HL-60/S4 treated with phorbol 12-myristate 13-acetate at 8.2 ng/mL for 4 days and 3 days (cell line): ENCODE measurements around the gene DYNLT4.
"Not testable (repeated sequence)": the region's sequence is repeated elsewhere in the genome, so short reads cannot be mapped to it uniquely, and the experiment has no call there.

Source experiments
- in situ Hi-C: fragments of 300-500 bp; cut with MboI; formaldehyde crosslinking; loops from 2 replicates; pipeline ENCODE4 v1.15.0; 2022; ENCODE audit warnings: low sequenced_read_pairs

The DYNLT4 gene, protein sequence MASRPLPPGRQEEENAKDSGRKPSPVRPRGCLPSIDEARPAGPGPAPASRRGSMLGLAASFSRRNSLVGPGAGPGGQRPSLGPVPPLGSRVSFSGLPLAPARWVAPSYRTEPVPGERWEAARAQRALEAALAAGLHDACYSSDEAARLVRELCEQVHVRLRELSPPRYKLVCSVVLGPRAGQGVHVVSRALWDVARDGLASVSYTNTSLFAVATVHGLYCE

GRCh38 chr1:44806704-44807363 lies at the start of gene DYNLT4:
Gene DYNLT4 (minus strand): TSS chr1:44807351. CDS start chr1:44806668, 683 bp downstream.
- in situ Hi-C loops = no loop called here

DNA sequence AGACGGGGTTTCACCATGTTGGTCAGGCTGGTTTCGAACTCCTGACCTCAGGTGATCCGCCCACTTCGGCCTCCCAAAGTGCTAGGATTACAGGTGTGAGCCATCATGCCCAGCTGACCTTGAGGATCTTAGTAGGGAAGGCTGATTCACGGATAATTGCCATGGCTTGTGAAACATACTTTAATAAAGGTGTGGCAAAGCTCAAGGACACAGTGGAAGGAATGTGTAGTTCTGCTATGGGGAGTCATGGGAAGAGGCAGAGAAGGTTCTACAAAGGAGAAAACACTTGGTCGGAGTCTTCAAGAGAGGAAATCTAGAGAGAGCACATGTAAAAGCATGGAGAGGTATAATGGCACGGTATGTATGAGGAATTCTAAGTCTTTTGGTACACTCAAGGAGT lies 48.6 kb upstream of the DYNLT4 start:
- in situ Hi-C loops = no loop called here

DNA sequence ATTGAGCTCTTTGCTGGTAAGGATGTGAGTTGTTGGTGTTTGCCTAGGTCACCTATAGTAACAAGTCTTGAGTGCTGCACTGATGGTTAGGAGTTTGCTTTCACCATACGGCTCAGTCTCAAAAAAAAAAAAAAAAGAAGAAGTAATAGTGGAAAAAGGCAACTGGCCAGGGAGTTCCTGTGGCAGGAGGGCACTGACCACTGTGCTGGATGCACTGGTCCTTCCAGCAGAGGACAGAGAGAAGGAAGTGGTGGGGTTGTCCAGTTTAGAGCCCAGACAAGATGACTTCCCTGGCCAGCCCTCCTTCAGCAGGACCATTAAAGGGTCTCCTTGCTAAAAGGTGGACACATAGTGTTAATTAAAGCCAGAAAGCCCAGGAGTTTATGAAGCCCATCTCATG lies 47.8 kb upstream of the DYNLT4 start:
- in situ Hi-C loops = no loop called here

DNA sequence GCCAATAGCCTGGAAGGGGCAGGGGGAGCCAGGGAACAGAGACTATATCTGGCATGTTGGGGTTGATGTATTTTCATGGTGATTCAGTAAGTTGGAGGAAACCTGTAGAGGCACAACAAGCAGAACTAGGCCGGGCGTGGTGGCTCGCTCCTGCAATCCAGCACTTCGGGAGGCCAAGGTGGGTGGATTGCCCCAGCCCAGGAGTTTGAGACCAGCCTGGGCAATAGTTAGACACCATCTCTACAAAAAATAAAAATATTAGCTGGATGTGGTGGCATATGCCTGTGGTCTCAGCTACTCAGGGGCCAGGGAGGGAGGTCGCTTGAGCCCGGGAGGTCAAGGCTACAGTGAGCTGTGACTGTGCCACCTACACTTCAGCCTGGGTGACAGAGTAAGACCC lies 46.0 kb upstream of the DYNLT4 start:
- in situ Hi-C loops = no loop called here

- in situ Hi-C loops = no loop called here
Observed at GRCh38 chr1:44851308-44851707, 44.2 kb upstream of the DYNLT4 start.

DNA sequence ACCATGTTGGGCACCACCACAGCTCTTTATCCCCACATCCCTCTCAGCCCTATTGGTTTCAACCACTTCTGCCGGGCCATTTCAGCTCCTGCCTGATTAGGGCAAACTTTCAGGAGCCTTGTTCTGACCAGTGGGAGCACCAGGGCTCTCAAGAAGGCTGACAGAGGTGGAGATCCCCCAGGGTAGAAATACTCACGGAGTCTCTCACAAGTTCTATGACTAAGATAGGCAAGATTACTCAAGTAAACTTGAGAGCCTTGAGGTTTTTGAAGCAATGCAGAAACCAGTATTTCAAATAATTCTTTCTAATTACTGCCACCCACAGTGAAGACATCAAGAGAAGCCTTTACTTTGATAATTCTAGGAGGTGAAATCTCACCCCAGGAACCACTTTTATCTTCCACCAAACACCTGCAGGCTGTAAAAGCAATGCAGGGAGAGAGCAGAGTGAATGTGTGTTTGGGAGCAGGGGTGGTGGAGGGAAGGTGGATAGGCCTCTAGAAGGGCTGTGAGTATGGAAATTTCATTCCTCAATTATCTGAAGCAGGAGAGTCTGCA lies 42.5 kb upstream of the DYNLT4 start:
- in situ Hi-C loops = no loop called here

- in situ Hi-C loops = no loop called here
Observed at GRCh38 chr1:44848456-44849181, 41.5 kb upstream of the DYNLT4 start.

- in situ Hi-C loops = no loop called here
Observed at GRCh38 chr1:44847845-44848244, 40.7 kb upstream of the DYNLT4 start.

GRCh38 chr1:44846985-44847384 lies 39.8 kb upstream of the DYNLT4 start:
- in situ Hi-C loops = no loop called here

- in situ Hi-C loops = no loop called here
Observed at GRCh38 chr1:44842862-44843655, 35.9 kb upstream of the DYNLT4 start, which contains the start of gene PTCH2. Gene PTCH2 (minus strand): TSS chr1:44843253. CDS start chr1:44842932, 321 bp downstream.

DNA sequence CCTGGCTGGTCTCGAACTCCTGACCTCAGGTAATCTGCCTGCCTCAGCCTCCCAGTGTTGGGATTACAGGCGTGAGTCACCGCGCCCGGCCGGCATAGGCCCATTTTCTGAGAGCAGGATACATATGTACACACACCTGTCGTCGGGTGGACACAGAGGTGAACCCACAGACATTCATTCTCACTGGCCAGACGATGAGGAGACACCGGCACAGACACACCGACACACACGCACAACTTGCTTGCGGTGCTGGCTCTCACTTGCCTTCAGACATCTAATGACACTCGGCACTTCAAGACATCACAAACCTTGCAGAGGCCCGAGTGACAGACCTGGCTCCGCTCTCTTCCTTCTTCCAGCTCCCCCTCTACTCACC lies 35.3 kb upstream of the DYNLT4 start:
- in situ Hi-C loops = no loop called here

DNA sequence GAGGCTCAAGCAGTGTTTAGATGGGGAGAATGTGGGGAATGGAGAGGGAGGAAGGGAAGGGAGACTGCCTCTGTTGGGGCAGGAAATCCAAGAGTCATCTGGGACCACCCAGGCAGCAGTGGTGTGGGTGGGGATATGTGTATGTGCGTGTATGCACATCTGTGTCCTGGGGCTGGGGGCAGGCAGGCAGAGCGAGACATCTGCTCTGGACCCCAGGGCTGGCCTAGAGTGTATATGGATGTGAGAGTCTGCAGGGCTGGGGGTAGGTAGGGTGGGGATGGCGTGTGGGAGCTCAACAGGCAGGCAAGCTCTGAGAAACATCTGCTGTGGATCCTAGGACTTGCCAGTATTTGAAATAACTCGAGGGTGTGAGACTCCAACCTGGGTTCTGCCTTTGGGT lies 32.4 kb upstream of the DYNLT4 start:
- in situ Hi-C loops = no loop called here

DNA sequence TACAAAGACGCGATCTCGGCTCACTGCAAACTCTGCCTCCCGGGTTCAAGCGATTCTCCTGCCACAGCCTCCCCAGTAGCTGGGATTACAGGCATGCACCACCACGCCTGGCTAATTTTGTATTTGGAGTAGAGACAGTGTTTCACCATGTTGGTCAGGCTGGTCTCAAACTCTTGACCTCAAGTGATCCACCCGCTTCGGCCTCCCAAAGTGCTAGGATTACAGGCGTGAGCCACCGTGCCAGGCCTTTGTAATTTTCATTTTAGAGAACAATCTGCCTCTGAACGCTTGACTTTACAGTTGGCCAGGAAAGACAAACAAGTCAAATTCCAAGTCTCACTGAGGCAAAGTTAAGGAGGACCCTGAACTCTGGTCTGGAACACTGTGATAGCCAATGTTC lies 31.1 kb upstream of the DYNLT4 start:
- in situ Hi-C loops = not testable (repeated sequence)

- in situ Hi-C loops = no loop called here
Observed at GRCh38 chr1:44835738-44836675, 28.9 kb upstream of the DYNLT4 start.

GRCh38 chr1:44834328-44834727 lies 27.2 kb upstream of the DYNLT4 start:
- in situ Hi-C loops = no loop called here

- in situ Hi-C loops = no loop called here
Observed at GRCh38 chr1:44832056-44832705, 25.0 kb upstream of the DYNLT4 start.

- in situ Hi-C loops = no loop called here
Observed at GRCh38 chr1:44831516-44831915, 24.4 kb upstream of the DYNLT4 start.

DNA sequence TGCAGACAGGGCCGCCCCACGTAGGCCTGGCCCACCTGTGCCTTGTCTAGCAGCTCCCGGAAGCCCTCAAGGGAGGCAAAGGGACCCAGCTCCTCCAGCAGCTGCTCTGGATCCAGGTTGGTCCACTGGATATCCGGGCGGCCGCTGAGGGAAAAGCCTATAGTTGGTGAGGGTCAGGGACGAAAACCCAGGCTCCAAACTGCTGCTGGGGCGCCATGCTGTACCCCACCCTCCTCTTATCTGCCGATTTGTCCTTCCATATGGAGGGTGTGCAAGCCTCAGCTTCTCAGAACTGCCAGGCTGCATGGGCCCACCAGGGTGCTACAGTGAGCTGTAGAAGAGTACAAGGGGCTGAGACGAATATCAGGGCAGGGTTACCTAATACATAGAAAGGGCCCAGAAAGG lies 23.8 kb upstream of the DYNLT4 start:
- in situ Hi-C loops = no loop called here
